Ascending aorta (tissue), 2 donors: ENCODE measurements around the gene DIP2A. TPM values are rescaled to one million over a fixed set of nuclear protein-coding genes. Genes with fewer than 3 reads are reported as not detected.

Experiments
- DNase-seq, 2 donors: peaks; one replicate each; pipeline ENCODE4 v3.0.0-alpha.2; 2019; ENCODE audit warnings: low spot score in 2 of 2
- H3K27ac ChIP-seq, 2 donors: fragments of 200-600 bp; sonication (generic); one replicate each; pipeline ENCODE4 v1.5.1; 2016 to 2017; ENCODE audit warnings: mild to moderate bottlenecking in 1 of 2
- H3K27me3 ChIP-seq: fragments of 200-600 bp; sonication (generic); one replicate; pipeline ENCODE4 v1.5.1; 2017
- H3K36me3 ChIP-seq, 2 donors: fragments of 200-600 bp; sonication (generic); one replicate each; pipeline ENCODE4 v1.5.1; 2016
- H3K4me1 ChIP-seq, 2 donors: fragments of 200-600 bp; sonication (generic); one replicate each; pipeline ENCODE4 v1.5.1; 2016 to 2017; ENCODE audit warnings: mild to moderate bottlenecking in 1 of 2
- H3K4me3 ChIP-seq, 2 donors: fragments of 200-600 bp; sonication (generic); one replicate each; pipeline ENCODE4 v1.5.1; 2016 to 2017; ENCODE audit warnings: mild to moderate bottlenecking in 1 of 2
- H3K9me3 ChIP-seq, 2 donors: fragments of 200-600 bp; sonication (generic); one replicate each; pipeline ENCODE4 v1.5.1; 2016
- CTCF ChIP-seq, 3 experiments: fragments of 200-600 bp in 2 of 3; fragments of 450-650 bp in 1 of 3; sonication (generic) in 2 of 3; IDR thresholded peaks; one replicate each; pipeline ENCODE4 v1.5.1; 2016 to 2019; ENCODE audit warnings: antibody characterized with exemption in 3 of 3, mild to moderate bottlenecking in 1 of 3, moderate library complexity in 1 of 3
- intact Hi-C: fragments of 100-400 bp; cut with DNase I; formaldehyde crosslinking; loops from one replicate; pipeline ENCODE4 v1.15.1; 2023
- total RNA-seq: library from RNA; depleted of rRNA; stranded (reverse); fragments of >200 nt; gene quantifications from one replicate; pipeline ENCODE4 v1.1.0, GENCODE V29; 2016

Gene DIP2A
- total RNA-seq, 1 donor from 2014 or later = 72.8 TPM

- Histone ChIP-seq H3K4me1 (peaks cover 2 to 5% of the 10 kb centered on the region in 2 donors), H3K27ac (no peak overlapping the region), H3K36me3 (no peaks in the 10 kb centered on the region), H3K27me3 (no peaks in the 10 kb centered on the region), H3K9me3 (no peaks in the 10 kb centered on the region), H3K4me3 (no peak overlapping the region)
- DNase-seq = no peak
- intact Hi-C loops = no loop called here
- no peak for TF ChIP-seq CTCF (IDR thresholded peaks at IDR 0.05)
Measured at GRCh38 chr21:46596201-46596600, 137.5 kb downstream of the DIP2A start.

- Histone ChIP-seq H3K27me3 (no peaks in the 10 kb centered on the region), H3K27ac (no peak overlapping the region), H3K36me3 (no peaks in the 10 kb centered on the region), H3K9me3 (no peaks in the 10 kb centered on the region), H3K4me1 (peaks cover 2 to 5% of the 10 kb centered on the region in 2 donors), H3K4me3 (no peak overlapping the region)
- intact Hi-C loops = no loop called here
- no peak for TF ChIP-seq CTCF (IDR thresholded peaks at IDR 0.05)
- no peak for DNase-seq
Measured at GRCh38 chr21:46597031-46597430, 138.3 kb downstream of the DIP2A start.

- no peak for DNase-seq
- TF ChIP-seq CTCF (IDR thresholded peaks at IDR 0.05) = no peak
- no peaks in the 10 kb centered on the region for H3K9me3 ChIP-seq
- intact Hi-C loops = no loop called here
- no peak overlapping the region for H3K27ac ChIP-seq
- no peaks in the 10 kb centered on the region for H3K36me3 ChIP-seq
- no peaks in the 10 kb centered on the region for H3K27me3 ChIP-seq
- no peak overlapping the region for H3K4me3 ChIP-seq
- peaks cover 2 to 5% of the 10 kb centered on the region in 2 donors for H3K4me1 ChIP-seq
Measured at GRCh38 chr21:46597896-46598343, 139.2 kb downstream of the DIP2A start.

- intact Hi-C loops = no loop called here
- H3K27me3 ChIP-seq = no peaks in the 10 kb centered on the region
- no peak overlapping the region for H3K27ac ChIP-seq
- no peak for TF ChIP-seq CTCF (IDR thresholded peaks at IDR 0.05)
- H3K4me3 ChIP-seq = no peak overlapping the region
- H3K36me3 ChIP-seq = no peaks in the 10 kb centered on the region
- H3K9me3 ChIP-seq = no peaks in the 10 kb centered on the region
- peaks cover 2 to 5% of the 10 kb centered on the region in 2 donors for H3K4me1 ChIP-seq
- no peak for DNase-seq
Measured at GRCh38 chr21:46598581-46599572, 140.2 kb downstream of the DIP2A start.

- no peaks in the 10 kb centered on the region for H3K27me3 ChIP-seq
- no peaks in the 10 kb centered on the region for H3K36me3 ChIP-seq
- H3K9me3 ChIP-seq = no peaks in the 10 kb centered on the region
- no peak overlapping the region for H3K27ac ChIP-seq
- intact Hi-C loops = no loop called here
- no peak for TF ChIP-seq CTCF (IDR thresholded peaks at IDR 0.05)
- DNase-seq = no peak
- H3K4me1 ChIP-seq = peaks cover 2 to 5% of the 10 kb centered on the region in 2 donors
- H3K4me3 ChIP-seq = no peak overlapping the region
Measured at GRCh38 chr21:46600305-46600704, 141.6 kb downstream of the DIP2A start.
